ENCODE measurements around the gene SMIM44.

GRCh38 chr19:3466635-3467034 lies 16.6 kb downstream of the SMIM44 start:
- TF ChIP-seq POLR2A (IDR thresholded peaks at IDR 0.05; ENCODE audit: low read depth, low read length) (no peak), TAF1 (IDR thresholded peaks at IDR 0.05; ENCODE audit: borderline replicate concordance, low read depth, low read length) (no peak), POLR2AphosphoS5 (IDR thresholded peaks at IDR 0.05; ENCODE audit: low read depth, low read length) (no peak)
